Fibroblast of skin of scalp (primary cell): ENCODE measurements around the gene DCAF4L1.
A peak's percentile ranks its signal among the peaks of the same experiment; 100 is the strongest.

Experiments
- DNase-seq: peaks from one replicate; pipeline ENCODE4 v3.0.0-alpha.2; 2013

Gene DCAF4L1

GRCh38 chr4:41990365-41991111 lies 9.0 kb downstream of the DCAF4L1 start, which contains the start of gene SLC30A9:
SLC30A9 (plus strand) TSS chr4:41990530; CDS start chr4:41990652, 122 bp downstream.
- peak; percentile 95 for DNase-seq

- no peak for DNase-seq
Measured at GRCh38 chr4:41991916-41992767, 10.6 kb downstream of the DCAF4L1 start.

- DNase-seq = no peak
Measured at GRCh38 chr4:41992967-41993857, 11.7 kb downstream of the DCAF4L1 start.

GRCh38 chr4:41994461-41994985 lies 13.0 kb downstream of the DCAF4L1 start:
- no peak for DNase-seq

GRCh38 chr4:41998019-41998418 lies 16.5 kb downstream of the DCAF4L1 start:
- no peak for DNase-seq

GRCh38 chr4:41999321-41999720 lies 17.8 kb downstream of the DCAF4L1 start:
- DNase-seq = no peak

GRCh38 chr4:42008011-42008786 lies 26.6 kb downstream of the DCAF4L1 start:
- no peak for DNase-seq

GRCh38 chr4:42015438-42015837 lies 33.9 kb downstream of the DCAF4L1 start:
- no peak for DNase-seq

- no peak for DNase-seq
Measured at GRCh38 chr4:42018451-42018850, 36.9 kb downstream of the DCAF4L1 start.
